GM21447 (cell line): ENCODE data around the gene OXCT1.
"Not testable (repeated sequence)": the region's sequence is repeated elsewhere in the genome, so short reads cannot be mapped to it uniquely, and the experiment has no call there.

Source experiments
- ATAC-seq: cut with Tn5 transposase; IDR thresholded peaks from one replicate; pipeline ENCODE4 v1.9.1; 2021; ENCODE audit not compliant: unreplicated experiment

Gene OXCT1

GRCh38 chr5:41728281-41728680, 141.9 kb downstream of the OXCT1 start:
- no peak for ATAC-seq

- ATAC-seq = no peak
Measured at GRCh38 chr5:41722359-41722950, 147.8 kb downstream of the OXCT1 start.

- no peak for ATAC-seq
Measured at GRCh38 chr5:41721516-41721915, 148.7 kb downstream of the OXCT1 start.

- ATAC-seq = no peak
Measured at GRCh38 chr5:41716382-41716781, 153.8 kb downstream of the OXCT1 start.

- ATAC-seq = not testable (repeated sequence)
Measured at GRCh38 chr5:41714446-41714845, 155.8 kb downstream of the OXCT1 start.

GRCh38 chr5:41708604-41708940, 161.7 kb downstream of the OXCT1 start:
- ATAC-seq = peak; percentile 16

- ATAC-seq = peak; percentile 76
Measured at GRCh38 chr5:41707853-41708603, 162.2 kb downstream of the OXCT1 start.

GRCh38 chr5:41695920-41696582, 174.2 kb downstream of the OXCT1 start:
- ATAC-seq = peak; percentile 88

- ATAC-seq = no peak
Measured at GRCh38 chr5:41686767-41687166, 183.5 kb downstream of the OXCT1 start.

- ATAC-seq = no peak
Measured at GRCh38 chr5:41686191-41686590, 184.0 kb downstream of the OXCT1 start.

- peak; percentile 65 for ATAC-seq
Measured at GRCh38 chr5:41683181-41683580, 187.0 kb downstream of the OXCT1 start.

GRCh38 chr5:41682641-41683040, 187.6 kb downstream of the OXCT1 start:
- ATAC-seq = no peak

GRCh38 chr5:41681840-41682239, 188.4 kb downstream of the OXCT1 start:
- ATAC-seq = no peak
